GM19023 (cell line): Measurements from ENCODE around the gene KRTAP4-5.
"Not testable (repeated sequence)": the region's sequence is repeated elsewhere in the genome, so short reads cannot be mapped to it uniquely, and the experiment has no call there.

Source experiments
- ATAC-seq: cut with Tn5 transposase; IDR thresholded peaks from one replicate; pipeline ENCODE4 v1.9.1; 2021; ENCODE audit warnings: mild to moderate bottlenecking, moderate library complexity; ENCODE audit not compliant: unreplicated experiment

KRTAP4-5 gene

GRCh38 chr17:41147531-41148204 is 2.0 kb downstream of the KRTAP4-5 start:
- no peak for ATAC-seq

DNA sequence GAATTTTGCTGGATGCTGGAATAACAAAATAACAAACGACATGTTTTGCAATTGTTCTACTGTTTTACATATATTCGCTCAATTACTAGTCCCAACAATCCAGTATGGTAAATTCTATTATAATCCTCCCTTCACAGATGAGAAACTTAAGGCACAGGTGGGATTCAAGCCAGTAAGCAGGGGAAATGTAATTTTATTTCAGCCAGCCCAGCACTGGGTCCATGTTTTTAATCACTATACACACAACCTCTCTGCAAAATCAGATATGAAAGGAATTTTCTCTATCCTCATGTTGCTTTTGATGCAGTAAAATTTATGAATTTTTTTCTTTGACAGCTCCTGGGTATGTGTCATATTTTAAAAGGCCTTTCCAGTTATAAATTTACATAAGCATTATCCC is 4.4 kb downstream of the KRTAP4-5 start:
- no peak for ATAC-seq

DNA sequence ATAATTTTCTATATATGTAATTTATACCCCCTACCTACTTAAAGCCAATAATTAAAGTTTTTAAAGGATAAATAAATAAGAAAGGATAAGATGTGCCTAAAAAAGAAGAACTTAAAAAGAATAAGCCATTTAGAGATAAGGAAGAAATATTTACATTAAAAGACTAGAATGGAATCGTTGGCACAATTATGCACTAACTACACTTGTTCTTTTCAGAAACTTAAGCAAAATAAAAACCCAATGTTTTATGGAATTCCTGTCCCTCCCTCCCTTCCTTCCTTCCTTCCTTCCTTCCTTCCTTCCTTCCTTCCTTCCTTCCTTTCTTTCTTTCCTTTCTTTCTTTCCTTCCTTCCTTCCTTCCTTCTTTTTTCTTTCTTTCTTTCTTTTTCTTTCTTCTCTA is 4.8 kb downstream of the KRTAP4-5 start:
- ATAC-seq: no peak

DNA sequence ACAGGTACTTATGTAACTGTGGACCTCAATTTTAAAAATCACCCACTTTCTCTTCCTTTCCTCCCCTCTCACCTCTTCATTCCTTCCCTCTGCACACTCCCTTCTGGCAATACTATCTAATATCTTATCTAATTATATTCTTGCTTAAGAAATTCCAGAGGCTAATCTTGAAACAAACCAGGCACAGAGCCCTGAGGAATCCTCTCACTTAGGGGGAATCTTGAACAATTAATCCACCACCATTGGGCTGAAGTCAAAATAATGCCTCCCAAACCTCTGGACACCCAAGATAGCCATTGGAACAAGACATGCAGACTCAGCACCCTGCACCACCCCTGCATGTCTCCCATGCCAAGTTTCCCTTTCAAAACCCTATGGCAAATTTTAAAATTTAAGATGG is 8.3 kb downstream of the KRTAP4-5 start:
- ATAC-seq: no peak

- ATAC-seq: no peak
Measured at GRCh38 chr17:41140360-41141131, 9.1 kb downstream of the KRTAP4-5 start, which contains the start of gene KRTAP4-6. KRTAP4-6 (minus strand) TSS chr17:41140544; CDS start chr17:41140487, 57 bp downstream.

DNA sequence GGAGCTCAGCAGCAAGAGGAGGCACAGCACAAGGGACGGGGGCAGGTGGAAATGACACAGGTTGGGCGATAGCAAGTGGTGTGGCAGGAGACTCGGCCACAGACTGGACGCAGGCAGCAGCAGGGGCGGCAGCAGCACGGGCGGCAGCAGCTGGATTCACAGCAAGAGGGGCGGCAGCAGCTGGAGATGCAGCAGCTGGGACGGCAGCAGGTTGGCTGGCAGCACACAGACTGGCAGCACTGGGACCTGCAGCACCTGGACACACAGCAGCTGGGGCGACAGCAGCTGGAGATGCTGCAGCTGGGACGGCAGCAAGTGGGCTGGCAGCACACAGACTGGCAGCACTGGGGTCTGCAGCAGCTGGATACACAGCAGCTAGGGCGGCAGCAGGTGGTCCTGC is 9.8 kb downstream of the KRTAP4-5 start:
- ATAC-seq: not testable (repeated sequence)

GRCh38 chr17:41133880-41134735 is 15.5 kb downstream of the KRTAP4-5 start:
- no peak for ATAC-seq

DNA sequence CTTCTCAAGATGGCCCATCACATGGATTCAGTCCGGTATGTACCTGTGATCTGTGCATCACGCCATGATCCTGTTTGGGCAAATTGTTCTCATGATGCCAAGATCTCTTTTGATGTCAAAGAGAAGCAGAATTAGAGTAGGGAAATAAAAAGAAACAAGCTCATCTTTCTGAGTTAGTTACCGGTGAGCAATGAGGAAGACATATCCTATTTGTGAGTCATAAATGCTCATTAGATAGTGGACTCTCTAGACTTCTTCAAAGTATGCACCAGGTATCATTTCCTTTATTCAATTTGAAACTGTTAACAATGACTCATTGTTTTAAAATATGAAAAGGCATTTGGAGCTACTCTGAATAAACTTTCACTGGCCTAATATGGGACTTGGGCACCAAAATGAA is 17.6 kb downstream of the KRTAP4-5 start:
- ATAC-seq: no peak

DNA sequence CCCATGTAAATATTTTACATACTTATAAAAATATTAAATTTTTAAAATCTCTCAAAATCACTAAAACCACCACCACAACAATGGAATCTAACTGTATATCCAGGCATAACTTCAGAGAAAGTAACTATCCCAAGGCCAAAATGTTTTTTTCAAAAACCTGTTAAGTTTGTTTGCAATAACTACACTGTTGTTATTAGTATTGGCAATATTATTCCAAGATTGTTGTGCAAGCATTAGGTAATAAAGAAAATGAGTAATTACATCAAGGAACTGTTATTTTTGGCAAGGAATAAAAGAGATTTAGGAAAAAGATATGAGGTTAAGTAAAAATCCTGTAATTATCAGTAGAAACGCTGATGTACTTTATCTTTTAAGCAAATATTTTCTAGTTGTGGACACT is 22.3 kb downstream of the KRTAP4-5 start:
- no peak for ATAC-seq

DNA sequence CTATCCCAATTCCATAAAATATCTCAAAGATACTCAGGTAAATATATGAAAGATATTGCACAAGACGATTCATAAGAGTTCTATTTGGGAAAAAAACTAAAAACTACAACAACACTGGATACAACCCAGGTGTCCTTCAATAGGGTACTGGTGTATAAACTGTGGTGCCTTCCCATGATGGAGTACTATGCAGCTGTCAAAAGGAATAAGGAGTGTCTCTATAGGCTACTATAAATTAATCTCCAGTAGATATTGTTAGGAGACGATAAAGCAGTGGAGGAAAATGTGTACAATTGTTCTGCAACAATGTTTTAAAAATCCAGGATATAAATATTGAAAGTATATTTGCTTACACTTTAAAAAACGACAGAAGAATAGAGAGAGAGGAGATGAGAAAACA is 23.2 kb downstream of the KRTAP4-5 start:
- no peak for ATAC-seq

DNA sequence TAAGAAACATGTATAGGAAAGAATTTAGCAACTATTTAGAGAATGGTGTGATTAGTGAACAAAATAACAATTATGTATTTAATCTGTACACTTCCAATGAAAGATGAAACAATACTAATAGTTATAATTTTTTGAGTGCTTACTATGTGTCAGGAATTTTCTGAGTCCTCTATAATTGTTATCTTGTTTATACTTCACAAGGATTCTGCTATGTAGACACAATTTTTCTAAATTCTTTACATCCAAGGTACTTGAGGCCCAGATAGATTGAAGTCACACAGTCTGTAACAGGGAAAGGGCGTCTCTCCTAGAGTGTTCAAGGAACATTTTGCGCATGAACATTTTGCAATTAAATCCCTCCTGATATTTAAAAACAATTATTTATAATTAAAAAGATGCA is 24.6 kb downstream of the KRTAP4-5 start:
- no peak for ATAC-seq

DNA sequence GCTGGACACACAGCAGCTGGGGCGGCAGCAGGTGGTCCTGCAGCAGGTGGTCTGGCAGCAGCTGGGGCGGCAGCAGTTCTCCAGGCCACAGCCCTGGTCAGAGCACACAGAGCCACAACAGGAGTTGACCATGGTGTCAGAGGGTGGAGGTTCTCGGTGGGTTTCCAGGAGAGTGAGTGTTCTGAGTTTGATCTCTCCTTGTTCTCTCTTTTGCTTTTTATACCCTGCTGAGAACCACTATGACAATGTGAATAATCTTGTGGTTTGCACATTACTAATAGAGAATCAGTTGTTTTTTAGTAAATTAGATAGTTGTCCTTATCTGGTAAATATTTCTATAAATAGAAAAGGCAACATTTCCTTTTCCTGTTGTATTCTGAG is 25.6 kb downstream of the KRTAP4-5 start, which contains the start of gene KRTAP4-12:
Gene KRTAP4-12, minus strand, starts transcription at position 192 of the 381 bp plus-strand sequence. Its CDS starts 60 bp downstream, at position 132.
- not testable (repeated sequence) for ATAC-seq

DNA sequence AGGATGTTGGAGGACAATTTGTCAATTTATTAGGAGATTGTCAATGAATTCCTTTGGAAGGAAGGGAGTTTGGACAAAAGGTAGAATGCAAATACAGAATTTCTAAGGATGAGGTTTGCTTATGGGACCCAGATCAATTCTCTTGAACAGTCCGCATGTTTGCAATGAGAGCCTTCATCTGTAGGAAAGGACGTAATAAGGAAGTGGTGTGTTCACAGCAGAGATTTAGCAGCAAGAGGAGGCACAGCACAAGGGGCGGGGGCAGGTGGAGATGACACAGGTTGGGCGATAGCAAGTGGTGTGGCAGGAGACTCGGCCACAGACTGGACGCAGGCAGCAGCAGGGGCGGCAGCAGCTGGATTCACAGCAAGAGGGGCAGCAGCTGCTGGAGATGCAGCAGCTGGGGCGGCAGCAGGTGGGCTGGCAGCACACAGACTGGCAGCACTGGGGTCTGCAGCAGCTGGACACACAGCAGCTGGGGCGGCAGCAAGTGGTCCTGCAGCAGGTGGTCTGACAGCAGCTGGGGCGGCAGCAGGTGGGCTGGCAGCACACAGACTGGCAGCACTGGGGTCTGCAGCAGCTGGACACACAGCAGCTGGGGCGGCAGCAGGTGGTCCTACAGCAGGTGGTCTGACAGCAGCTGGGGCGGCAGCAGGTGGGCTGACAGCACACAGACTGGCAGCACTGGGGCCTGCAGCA is 26.2 kb downstream of the KRTAP4-5 start:
- ATAC-seq: not testable (repeated sequence)

DNA sequence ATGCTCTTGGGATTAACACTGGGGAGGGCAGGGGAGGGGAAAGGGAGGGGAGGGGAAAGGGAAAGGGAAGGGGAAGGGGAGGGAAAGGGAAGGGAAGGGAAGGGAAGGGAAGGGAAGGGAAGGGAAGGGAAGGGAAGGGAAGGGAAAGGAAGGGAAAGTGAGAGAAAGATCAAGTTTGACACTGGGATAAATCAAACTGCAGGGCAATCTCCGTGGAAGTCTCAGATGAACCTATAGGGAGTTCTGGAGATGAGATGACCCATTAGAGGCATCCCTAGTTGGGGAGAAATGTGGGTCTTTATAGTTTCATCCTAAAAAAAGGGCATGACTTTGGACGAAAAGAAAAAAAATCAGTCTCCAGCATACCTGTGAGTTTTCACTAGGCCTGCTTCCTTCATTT is 27.9 kb downstream of the KRTAP4-5 start:
- ATAC-seq: no peak

GRCh38 chr17:41119696-41120690 is 29.6 kb downstream of the KRTAP4-5 start:
- ATAC-seq: not testable (repeated sequence)

GRCh38 chr17:41118721-41119120 is 30.9 kb downstream of the KRTAP4-5 start:
- no peak for ATAC-seq

DNA sequence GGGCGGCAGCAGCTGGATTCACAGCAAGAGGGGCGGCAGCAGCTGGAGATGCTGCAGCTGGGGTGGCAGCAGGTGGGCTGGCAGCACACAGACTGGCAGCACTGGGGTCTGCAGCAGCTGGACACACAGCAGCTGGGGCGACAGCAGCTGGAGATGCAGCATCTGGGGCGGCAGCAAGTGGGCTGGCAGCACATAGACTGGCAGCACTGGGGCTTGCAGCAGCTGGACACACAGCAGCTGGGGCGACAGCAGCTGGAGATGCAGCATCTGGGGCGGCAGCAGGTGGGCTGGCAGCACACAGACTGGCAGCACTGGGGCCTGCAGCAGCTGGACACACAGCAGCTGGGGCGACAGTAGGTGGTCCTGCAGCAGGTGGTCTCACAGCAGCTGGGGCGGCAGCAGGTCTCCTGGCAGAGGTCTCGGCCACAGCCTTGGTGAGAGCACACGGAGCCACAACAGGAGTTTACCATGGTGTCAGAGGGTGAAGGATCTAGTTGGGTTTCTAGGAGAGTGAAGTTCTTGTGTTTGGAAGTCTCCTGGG is 31.7 kb downstream of the KRTAP4-5 start, which contains the start of gene KRTAP4-11:
Gene KRTAP4-11, minus strand, starts transcription at position 528 of the 541 bp plus-strand sequence. Its CDS starts 58 bp downstream, at position 470.
- ATAC-seq: not testable (repeated sequence)

- no peak for ATAC-seq
Measured at GRCh38 chr17:41116297-41116696, 33.3 kb downstream of the KRTAP4-5 start.
